Hematopoietic multipotent progenitor cell treated with erythropoietin and hydrocortisone succinate and interleukin-3 and kit ligand, for 17 days (in vitro differentiated cells): ENCODE measurements around the gene RCC1.
"Not testable (repeated sequence)": the region's sequence is repeated elsewhere in the genome, so short reads cannot be mapped to it uniquely, and the experiment has no call there.

Experiments
- DNase-seq: peaks from one replicate; pipeline ENCODE4 v3.0.0-alpha.2; 2015; ENCODE audit warnings: low spot score

The RCC1 gene

GRCh38 chr1:28512058-28512611 is 6.3 kb downstream of the RCC1 start:
- no peak for DNase-seq

GRCh38 chr1:28514445-28514933 is 8.6 kb downstream of the RCC1 start:
- DNase-seq, result not testable (repeated sequence)

DNA sequence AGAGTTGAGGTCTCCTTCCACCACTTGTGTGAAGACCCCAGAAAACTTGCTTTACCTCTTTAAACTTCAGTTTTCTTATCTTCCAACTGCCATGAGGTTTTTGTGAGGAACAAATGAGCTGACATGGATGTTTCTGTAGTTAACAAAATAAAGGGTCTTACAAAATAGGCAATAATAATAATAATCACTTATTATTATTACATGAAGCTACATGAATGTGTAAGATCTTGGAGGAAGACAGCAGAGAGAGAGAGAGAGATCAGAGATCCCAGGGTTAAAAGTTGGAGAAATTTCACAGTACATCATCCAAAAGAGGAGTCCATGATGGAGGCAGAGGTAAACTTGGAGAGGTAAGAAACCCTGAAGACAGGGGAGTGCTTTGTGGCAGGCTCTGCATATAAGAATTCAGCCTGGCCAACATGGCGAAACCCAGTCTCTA is 10.7 kb downstream of the RCC1 start:
- DNase-seq, result no peak

GRCh38 chr1:28517649-28517999 is 11.8 kb downstream of the RCC1 start:
- no peak for DNase-seq

- peak; percentile 90 for DNase-seq
Observed at GRCh38 chr1:28518000-28518744, 12.3 kb downstream of the RCC1 start.

DNA sequence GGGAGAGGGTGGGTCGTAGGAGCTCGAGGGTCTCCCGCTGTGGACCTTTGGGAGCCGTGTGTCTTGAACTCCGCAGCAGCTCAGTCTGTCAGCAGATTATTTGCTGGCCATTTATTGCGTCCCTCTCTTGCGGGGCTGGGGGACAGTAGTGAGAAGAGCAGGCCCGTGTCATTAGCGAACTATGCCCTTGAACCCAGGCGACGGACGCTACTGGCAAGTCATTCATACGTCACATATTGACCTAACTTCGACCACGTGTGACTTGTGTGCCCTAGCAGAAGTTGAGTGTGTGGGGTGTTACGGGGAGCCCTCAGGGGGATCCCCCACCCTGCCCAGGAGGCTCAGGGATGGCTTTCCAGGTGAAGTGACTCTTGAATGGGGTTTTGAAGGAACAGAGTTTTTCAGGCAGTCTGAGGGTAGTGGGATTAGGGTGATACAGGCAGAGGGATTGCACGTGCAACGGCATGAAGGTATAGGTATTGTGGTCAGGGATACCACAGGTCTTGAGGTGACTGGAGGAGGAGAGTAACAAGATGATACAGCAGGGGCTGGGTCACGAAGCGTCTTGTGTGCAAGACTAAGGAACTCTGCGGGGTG is 13.0 kb downstream of the RCC1 start:
- peak; percentile 49 for DNase-seq

DNA sequence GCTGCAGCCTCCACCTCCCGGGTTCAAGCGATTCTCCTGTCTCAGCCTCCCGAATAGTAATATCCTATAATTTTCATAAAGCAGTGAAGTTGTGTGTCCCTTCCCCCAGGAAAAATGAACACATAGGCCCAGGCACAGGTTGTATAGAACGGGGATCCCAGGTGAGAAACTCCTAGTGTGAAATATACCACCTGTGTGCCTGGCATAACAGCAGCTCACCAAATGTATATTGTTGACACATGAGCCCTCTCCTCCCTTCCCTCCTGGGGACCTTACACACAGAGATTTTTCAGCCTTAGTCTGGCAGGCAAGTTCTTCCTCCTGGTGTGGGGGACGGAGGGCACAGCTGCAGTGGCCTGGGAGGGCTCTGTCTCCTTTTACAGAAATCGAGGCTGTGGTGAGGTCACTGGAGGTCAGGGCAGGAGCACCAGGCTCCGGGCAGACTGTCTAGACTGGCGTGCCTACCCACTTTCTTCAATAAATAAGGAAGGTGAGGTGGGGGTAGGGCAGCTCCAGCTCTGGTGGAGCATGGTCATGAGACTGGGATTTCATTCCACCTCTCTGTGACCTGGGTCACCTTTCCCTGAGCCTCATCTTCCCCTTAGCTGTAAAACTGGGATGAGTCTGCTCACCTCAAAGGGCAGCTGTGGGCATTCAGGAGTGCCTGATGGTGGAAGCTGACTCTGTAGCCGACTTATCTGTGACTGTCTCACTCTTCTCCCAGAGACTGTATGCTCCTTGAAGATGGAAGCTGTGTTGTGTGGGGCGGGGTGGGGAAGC is 14.3 kb downstream of the RCC1 start:
- no peak for DNase-seq

DNA sequence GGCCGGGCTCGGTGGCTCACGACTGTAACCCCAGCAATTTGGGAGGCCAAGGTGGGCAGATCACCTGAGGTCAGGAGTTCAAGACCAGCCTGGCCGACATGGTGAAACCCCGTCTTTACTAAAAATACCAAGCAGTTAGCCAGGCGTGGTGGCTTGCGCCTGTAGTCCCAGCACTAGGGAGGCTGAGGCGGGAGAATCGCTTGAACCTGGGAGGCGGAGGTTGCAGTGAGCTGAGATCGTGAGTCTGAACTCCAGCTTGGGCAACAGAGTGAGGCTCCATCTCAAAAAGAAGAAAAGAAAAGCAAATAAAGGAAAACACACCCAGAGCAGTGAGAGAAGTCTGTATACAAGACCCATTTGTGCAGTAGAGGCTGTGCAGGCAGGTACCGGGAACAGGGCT is 15.0 kb downstream of the RCC1 start:
- not testable (repeated sequence) for DNase-seq

GRCh38 chr1:28521502-28522164 is 15.8 kb downstream of the RCC1 start:
- no peak for DNase-seq

- not testable (repeated sequence) for DNase-seq
Observed at GRCh38 chr1:28522537-28522936, 16.7 kb downstream of the RCC1 start.

DNA sequence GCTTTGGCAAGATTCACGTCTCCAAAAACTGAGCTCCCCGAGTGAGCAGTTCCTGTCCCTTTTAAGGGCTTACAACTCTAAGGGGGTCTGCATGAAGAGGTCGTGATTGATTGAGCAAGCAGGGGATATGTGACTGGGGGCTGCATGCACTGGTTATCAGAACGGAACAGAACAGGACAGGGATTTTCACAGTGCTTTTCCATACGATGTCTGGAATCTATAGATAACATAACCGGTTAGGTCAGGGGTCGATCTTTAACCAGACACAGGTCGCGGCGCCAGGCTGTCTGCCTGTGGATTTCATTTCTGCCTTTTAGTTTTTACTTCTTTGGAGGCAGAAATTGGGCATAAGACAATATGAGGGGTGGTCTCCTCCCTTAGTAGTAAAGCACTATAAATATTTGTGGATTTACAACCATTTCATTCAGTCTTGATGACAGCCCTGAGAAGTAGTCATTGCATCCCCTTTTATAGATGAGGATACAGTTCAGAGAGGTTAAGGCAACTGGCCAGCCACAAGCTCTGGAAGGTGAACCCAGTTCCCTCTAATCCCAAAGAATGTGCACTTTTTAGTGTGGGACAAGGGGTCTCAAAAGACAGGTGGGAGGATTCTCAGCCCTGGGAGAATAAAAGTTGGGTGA is 19.3 kb downstream of the RCC1 start:
- DNase-seq, result not testable (repeated sequence)

- no peak for DNase-seq
Observed at GRCh38 chr1:28526886-28527285, 21.0 kb downstream of the RCC1 start.

- DNase-seq, result no peak
Observed at GRCh38 chr1:28530456-28530855, 24.6 kb downstream of the RCC1 start.

DNA sequence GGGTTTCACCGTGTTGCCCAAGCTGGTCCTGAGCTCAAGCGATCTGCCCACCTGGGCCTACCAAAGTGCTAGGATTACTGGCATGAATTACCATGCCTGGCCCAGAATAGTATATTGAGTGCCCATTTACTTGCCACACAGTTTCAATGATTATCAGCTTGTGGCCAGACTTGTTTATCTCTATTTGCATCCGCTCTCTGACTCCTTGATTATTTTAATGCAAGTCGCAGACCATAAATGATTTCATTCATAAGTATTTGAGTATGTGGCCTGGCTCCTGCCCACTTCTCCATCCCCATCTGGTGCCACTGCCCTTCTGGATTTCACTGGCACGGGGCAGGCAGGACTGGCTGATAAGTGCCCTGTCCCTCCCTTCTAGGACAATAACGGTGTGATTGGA is 28.8 kb downstream of the RCC1 start:
- no peak for DNase-seq

- DNase-seq, result no peak
Observed at GRCh38 chr1:28535180-28535579, 29.3 kb downstream of the RCC1 start.

DNA sequence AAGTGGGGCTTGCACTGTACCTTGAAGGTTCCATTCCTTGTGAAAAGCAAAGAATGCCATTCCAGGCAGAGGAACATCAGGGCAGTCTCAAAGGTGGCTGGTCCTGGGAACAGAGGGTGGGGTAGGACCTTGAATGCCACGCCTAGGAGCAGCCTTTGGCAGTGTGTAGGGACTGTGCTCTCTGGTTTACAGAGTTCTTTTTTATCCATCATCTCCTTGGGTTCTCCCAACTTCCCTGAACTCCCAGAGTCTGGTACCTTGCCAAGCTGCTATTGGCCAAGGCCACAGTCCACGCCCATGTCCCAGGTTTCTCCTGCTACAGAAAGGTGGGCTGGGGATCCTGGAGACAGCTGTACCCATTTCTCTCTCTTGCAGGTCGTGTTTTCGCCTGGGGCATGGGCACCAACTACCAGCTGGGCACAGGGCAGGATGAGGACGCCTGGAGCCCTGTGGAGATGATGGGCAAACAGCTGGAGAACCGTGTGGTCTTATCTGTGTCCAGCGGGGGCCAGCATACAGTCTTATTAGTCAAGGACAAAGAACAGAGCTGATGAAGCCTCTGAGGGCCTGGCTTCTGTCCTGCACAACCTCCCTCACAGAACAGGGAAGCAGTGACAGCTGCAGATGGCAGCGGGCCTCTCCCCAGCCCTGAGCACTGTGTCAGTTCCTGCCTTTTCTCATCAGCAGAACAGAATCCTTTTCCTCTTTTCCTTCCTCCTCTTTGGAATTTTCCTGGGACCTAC is 31.8 kb downstream of the RCC1 start:
- DNase-seq, result no peak

DNA sequence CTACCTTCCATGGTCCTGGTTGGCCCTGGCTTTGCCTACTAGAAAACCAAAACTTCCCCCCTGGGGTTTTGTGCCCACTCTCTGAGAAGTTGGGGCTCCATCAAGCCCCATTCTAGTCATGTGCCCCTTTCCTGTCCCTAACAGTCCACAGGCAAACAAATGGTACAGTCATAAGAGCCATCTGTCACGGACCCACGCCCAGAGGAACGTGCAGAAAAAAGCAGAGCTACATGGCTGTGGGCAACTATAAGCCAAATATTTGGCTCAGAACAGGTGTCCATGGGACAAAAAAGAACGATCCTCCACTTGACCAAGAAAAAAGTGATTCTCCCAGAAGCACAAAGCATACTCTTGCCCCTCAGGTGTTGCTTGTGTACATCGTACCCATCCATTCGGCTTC is 32.4 kb downstream of the RCC1 start:
- no peak for DNase-seq

GRCh38 chr1:28540651-28541050 is 34.8 kb downstream of the RCC1 start:
- no peak for DNase-seq

- not testable (repeated sequence) for DNase-seq
Observed at GRCh38 chr1:28541414-28542015, 35.7 kb downstream of the RCC1 start.

DNA sequence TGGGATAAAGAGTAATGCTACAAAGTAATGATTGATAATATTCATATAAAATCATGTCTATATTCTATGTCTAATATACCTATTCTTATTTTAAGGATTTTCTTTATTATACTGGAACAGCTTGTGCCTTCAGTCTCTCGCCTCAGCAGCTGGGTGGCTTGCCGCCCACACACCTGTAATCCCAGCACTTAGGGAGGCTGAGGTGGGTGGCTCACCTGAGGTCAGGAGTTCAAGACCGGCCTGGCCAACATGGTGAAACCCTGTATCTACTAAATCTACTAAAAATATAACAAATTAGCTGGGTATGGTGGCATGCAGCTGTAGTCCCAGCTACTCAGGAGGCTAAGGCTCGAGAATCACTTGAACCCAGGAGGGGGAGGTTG is 39.4 kb downstream of the RCC1 start:
- DNase-seq, result no peak
